ENCODE results near the gene CEP95.

- TF ChIP-seq CTCF (conservative IDR thresholded peaks at IDR 0.05) (no peak), ZFX (IDR thresholded peaks at IDR 0.05) (no peak)
These were observed 39.9 kb downstream of the CEP95 start for GRCh38 chr17:64546716-64547115.

Data from C4-2B (cell line).